Activated T-cell treated with anti-CD3 and anti-CD28 coated beads, Interleukin-2, amount 50 U/mL, for 48 hours (primary cell): ENCODE data around the gene BCAP31.
"Not testable (repeated sequence)": the region's sequence is repeated elsewhere in the genome, so short reads cannot be mapped to it uniquely, and the experiment has no call there.

Source experiments
- DNase-seq, 2 experiments: peaks; one replicate each; pipeline ENCODE4 v3.0.0-alpha.2; 2020

Gene BCAP31

GRCh38 chrX:153707406-153707805 is 16.8 kb downstream of the BCAP31 start:
- DNase-seq: no peak

GRCh38 chrX:153706799-153707198 is 17.4 kb downstream of the BCAP31 start:
- no peak for DNase-seq

GRCh38 chrX:153705403-153706060 is 18.7 kb downstream of the BCAP31 start:
- not testable (repeated sequence) for DNase-seq

- not testable (repeated sequence) for DNase-seq
These were observed 19.4 kb downstream of the BCAP31 start for GRCh38 chrX:153704631-153705402.

- DNase-seq: no peak
These were observed 20.1 kb downstream of the BCAP31 start for GRCh38 chrX:153704021-153704526.

GRCh38 chrX:153703036-153703370 is 21.2 kb downstream of the BCAP31 start:
- no peak for DNase-seq

GRCh38 chrX:153702336-153703035 is 21.7 kb downstream of the BCAP31 start:
- no peak for DNase-seq

- DNase-seq: no peak
These were observed 22.5 kb downstream of the BCAP31 start for GRCh38 chrX:153701706-153702105.

GRCh38 chrX:153700967-153701366 is 23.2 kb downstream of the BCAP31 start:
- DNase-seq: no peak

GRCh38 chrX:153700376-153700945 is 23.7 kb downstream of the BCAP31 start:
- DNase-seq: no peak

GRCh38 chrX:153699784-153700371 is 24.3 kb downstream of the BCAP31 start:
- not testable (repeated sequence) for DNase-seq

- not testable (repeated sequence) for DNase-seq
These were observed 24.9 kb downstream of the BCAP31 start for GRCh38 chrX:153699210-153699783.

- DNase-seq: no peak
These were observed 26.0 kb downstream of the BCAP31 start for GRCh38 chrX:153697924-153698865.

GRCh38 chrX:153696986-153697722 is 27.0 kb downstream of the BCAP31 start:
- not testable (repeated sequence) for DNase-seq

GRCh38 chrX:153696538-153696937 is 27.6 kb downstream of the BCAP31 start:
- not testable (repeated sequence) for DNase-seq

- DNase-seq: no peak
These were observed 28.1 kb downstream of the BCAP31 start for GRCh38 chrX:153696100-153696499.

- no peak for DNase-seq
These were observed 29.4 kb downstream of the BCAP31 start for GRCh38 chrX:153694687-153695270.

GRCh38 chrX:153694256-153694655 is 29.9 kb downstream of the BCAP31 start:
- not testable (repeated sequence) for DNase-seq

GRCh38 chrX:153693216-153694086 is 30.7 kb downstream of the BCAP31 start:
- no peak for DNase-seq
